ENCODE data around the gene EXOC6B. TPM values are rescaled to one million over a fixed set of nuclear protein-coding genes. Genes with fewer than 3 reads are reported as not detected.

The EXOC6B gene
- total RNA-seq, 3 donors from 2014 or later = 32.2 to 49.2 (median 37.0) TPM

DNA sequence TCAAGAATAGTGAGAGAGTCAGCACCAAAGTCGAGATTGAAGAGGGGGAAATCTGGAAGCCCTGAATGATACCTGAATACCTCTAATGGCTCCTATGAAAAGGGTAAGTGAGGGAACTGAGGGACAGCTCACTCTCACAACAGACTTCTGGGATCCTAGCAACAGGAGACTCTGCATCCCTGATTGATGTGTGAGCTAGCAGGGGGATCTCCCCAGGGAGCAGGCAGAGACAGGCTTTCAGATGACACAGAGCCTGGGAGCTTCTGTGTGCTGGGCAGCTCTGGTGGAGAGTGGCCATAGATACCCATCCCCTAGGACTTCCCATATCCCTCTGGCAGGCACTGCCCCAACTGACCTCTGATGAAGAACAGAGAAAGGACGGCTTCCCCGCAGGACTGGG is 206.2 kb downstream of the EXOC6B start:
- Histone ChIP-seq H3K9me3 (no peaks in the 10 kb centered on the region), H3K4me3 (no peak overlapping the region), H3K36me3 (no peaks in the 10 kb centered on the region), H3K27me3 (no peaks in the 10 kb centered on the region), H3K4me1 (no peaks in the 10 kb centered on the region), H3K27ac (no peak overlapping the region)
- TF ChIP-seq POLR2A (IDR thresholded peaks at IDR 0.05) (no peak), POLR2AphosphoS5 (IDR thresholded peaks at IDR 0.05) (no peak)
- TF ChIP-seq, protein P1, sequence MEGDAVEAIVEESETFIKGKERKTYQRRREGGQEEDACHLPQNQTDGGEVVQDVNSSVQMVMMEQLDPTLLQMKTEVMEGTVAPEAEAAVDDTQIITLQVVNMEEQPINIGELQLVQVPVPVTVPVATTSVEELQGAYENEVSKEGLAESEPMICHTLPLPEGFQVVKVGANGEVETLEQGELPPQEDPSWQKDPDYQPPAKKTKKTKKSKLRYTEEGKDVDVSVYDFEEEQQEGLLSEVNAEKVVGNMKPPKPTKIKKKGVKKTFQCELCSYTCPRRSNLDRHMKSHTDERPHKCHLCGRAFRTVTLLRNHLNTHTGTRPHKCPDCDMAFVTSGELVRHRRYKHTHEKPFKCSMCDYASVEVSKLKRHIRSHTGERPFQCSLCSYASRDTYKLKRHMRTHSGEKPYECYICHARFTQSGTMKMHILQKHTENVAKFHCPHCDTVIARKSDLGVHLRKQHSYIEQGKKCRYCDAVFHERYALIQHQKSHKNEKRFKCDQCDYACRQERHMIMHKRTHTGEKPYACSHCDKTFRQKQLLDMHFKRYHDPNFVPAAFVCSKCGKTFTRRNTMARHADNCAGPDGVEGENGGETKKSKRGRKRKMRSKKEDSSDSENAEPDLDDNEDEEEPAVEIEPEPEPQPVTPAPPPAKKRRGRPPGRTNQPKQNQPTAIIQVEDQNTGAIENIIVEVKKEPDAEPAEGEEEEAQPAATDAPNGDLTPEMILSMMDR (IDR thresholded peaks at IDR 0.05) = no peak
- intact Hi-C loops (cut with DNase I; ENCODE audit: low total_unique reads) = no loop called here
- DNase-seq (ENCODE audit: low spot score in 2 of 2) = no peak

DNA sequence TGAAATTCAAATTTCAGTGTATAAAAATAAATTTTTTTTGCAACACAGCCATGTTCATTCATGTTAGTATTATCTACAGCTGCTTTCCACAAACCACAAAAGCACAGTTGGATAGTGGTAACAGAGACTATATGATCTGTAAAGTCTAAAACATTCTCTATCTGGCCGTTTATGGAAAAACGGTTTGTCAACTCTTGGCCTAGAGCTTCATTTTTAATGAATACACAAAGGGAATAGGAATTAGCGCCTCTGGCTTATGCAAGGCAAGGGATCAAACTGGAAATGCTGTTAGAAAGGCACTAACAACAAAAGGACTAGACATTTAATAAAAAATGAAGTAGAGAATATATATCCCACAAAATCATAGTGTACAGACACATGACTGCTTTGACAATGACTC is 211.9 kb downstream of the EXOC6B start:
- Histone ChIP-seq H3K9me3 (no peaks in the 10 kb centered on the region), H3K4me1 (no peaks in the 10 kb centered on the region), H3K27me3 (no peaks in the 10 kb centered on the region), H3K4me3 (no peak overlapping the region), H3K36me3 (no peaks in the 10 kb centered on the region), H3K27ac (no peak overlapping the region)
- DNase-seq (ENCODE audit: low spot score in 2 of 2) = no peak
- TF ChIP-seq POLR2AphosphoS5 (IDR thresholded peaks at IDR 0.05) (no peak), POLR2A (IDR thresholded peaks at IDR 0.05) (no peak)
- TF ChIP-seq, protein P1 (IDR thresholded peaks at IDR 0.05) = no peak
- intact Hi-C loops (cut with DNase I; ENCODE audit: low total_unique reads) = no loop called here

DNA sequence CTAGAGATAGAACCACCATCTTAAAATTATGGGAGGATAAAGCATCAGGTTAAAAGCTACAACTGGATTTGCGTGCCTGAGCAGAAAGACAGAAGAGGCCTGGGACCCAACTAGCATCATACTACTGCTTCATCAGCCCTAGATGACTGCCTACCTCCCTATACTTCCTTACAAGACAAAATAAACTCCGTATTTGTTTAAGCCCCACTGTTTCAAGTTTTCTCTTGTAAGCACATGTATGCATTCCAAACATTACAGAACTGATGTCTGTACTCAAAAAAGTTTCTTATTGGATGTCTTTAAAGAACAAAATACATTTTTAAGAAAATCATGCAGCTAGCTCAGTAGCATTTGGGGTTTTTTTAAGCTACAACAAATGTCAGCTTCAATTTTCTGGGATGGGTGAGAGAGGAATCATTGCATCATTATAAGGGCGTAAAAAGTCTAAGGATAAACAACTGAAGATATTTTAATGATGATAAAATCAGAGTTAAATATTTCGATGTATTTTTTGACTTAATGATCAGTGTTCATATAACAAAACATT is 213.1 kb downstream of the EXOC6B start:
- no peak for TF ChIP-seq POLR2A (IDR thresholded peaks at IDR 0.05)
- TF ChIP-seq POLR2AphosphoS5 (IDR thresholded peaks at IDR 0.05) = no peak
- TF ChIP-seq, protein P1 (IDR thresholded peaks at IDR 0.05) = no peak

DNA sequence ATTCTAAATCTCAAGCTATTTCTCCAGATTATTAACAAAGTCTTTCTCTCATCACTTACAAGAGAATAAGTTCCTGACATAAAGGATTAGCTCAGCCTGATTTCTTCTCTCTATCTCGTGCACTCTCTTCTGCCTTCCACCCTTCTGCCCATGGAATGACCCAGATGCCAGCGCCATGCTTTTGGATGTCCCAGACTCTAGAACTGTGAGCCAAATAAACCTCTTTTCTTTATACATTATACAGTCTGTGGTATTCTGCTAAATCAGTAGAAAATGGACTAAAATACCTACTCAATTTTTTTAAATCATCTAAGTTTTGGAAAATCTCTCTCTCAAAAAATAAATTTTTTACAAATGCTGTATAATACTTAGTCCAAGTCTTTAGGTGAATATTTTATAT is 218.6 kb downstream of the EXOC6B start:
- Histone ChIP-seq H3K4me1 (no peaks in the 10 kb centered on the region), H3K36me3 (no peaks in the 10 kb centered on the region), H3K9me3 (no peaks in the 10 kb centered on the region), H3K27me3 (no peaks in the 10 kb centered on the region), H3K4me3 (no peak overlapping the region), H3K27ac (no peak overlapping the region)
- no peak for TF ChIP-seq POLR2A (IDR thresholded peaks at IDR 0.05)
- TF ChIP-seq POLR2AphosphoS5 (IDR thresholded peaks at IDR 0.05) = no peak
- TF ChIP-seq, protein P1 (IDR thresholded peaks at IDR 0.05) = no peak
- intact Hi-C loops (cut with DNase I; ENCODE audit: low total_unique reads) = no loop called here
- no peak for DNase-seq (ENCODE audit: low spot score in 2 of 2)

More for the DNA sequence above, 213.1 kb downstream of the EXOC6B start:
- intact Hi-C loops (cut with DNase I; ENCODE audit: low total_unique reads) = no loop called here
- Histone ChIP-seq H3K36me3 (no peaks in the 10 kb centered on the region), H3K27me3 (no peaks in the 10 kb centered on the region), H3K9me3 (no peaks in the 10 kb centered on the region), H3K27ac (no peak overlapping the region), H3K4me3 (no peak overlapping the region), H3K4me1 (no peaks in the 10 kb centered on the region)
- DNase-seq (ENCODE audit: low spot score in 2 of 2) = no peak

DNA sequence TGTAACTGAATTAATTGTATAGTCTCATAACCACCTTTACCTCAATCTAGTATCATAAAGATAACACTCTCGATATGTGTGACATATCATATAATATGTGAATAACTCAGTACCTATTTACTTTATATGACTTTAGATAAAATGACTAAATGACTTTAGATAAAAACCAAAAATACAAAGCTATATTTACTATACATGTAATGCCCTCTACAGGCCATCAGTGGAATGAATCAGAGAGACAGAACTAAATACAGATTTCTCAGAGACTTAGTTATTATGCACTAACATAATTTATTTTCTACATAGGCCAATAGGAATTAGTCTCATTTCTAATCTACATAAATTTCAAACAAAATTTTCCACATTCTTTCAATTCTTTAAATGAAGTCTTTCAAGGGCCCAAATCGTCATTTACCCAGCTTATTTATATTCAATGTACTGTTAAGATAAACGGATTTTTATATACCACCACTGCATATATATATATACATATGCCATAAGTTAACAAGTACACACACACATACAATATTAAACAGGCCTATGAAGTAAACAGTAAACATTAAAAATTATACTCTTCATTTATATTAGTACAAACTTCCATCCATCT is 219.9 kb downstream of the EXOC6B start:
- intact Hi-C loops (cut with DNase I; ENCODE audit: low total_unique reads) = no loop called here
- DNase-seq (ENCODE audit: low spot score in 2 of 2) = no peak
- no peaks in the 10 kb centered on the region for H3K9me3 ChIP-seq
- H3K36me3 ChIP-seq = no peaks in the 10 kb centered on the region
- TF ChIP-seq, protein P1 (IDR thresholded peaks at IDR 0.05) = peak in 2 of 3 donors; percentile 15 to 25
- TF ChIP-seq POLR2A (IDR thresholded peaks at IDR 0.05) = no peak
- TF ChIP-seq POLR2AphosphoS5 (IDR thresholded peaks at IDR 0.05) = no peak
- H3K4me3 ChIP-seq = no peak overlapping the region
- H3K27ac ChIP-seq = no peak overlapping the region
- no peaks in the 10 kb centered on the region for H3K4me1 ChIP-seq
- no peaks in the 10 kb centered on the region for H3K27me3 ChIP-seq
